GM23338 (cell line): ENCODE results near the gene GSDME.

Experiments
- CTCF ChIP-seq, 2 experiments: fragments of 200-600 bp in 1 of 2; sonication (generic) in 1 of 2; conservative IDR thresholded peaks; 2 replicates each; pipeline versions ENCODE4 v1.5.1 to v1.6.1; 2016 to 2017; ENCODE audit warnings: antibody characterized with exemption in 2 of 2, low read depth in 2 of 2, mild to moderate bottlenecking in 2 of 2, moderate library complexity in 1 of 2
- EZH2 ChIP-seq: fragments of 200-600 bp; sonication (generic); IDR thresholded peaks from one replicate; pipeline ENCODE4 v1.8.0; 2017; ENCODE audit warnings: antibody characterized with exemption, mild to moderate bottlenecking, low read depth; ENCODE audit not compliant: unreplicated experiment
- POLR2AphosphoS5 ChIP-seq: IDR thresholded peaks from 2 replicates; pipeline ENCODE4 v1.6.1; 2016; ENCODE audit warnings: antibody characterized with exemption, low read depth
- REST ChIP-seq: IDR thresholded peaks from one replicate; pipeline ENCODE4 v1.6.1; 2018; ENCODE audit warnings: antibody characterized with exemption; ENCODE audit not compliant: unreplicated experiment
- ZNF114 ChIP-seq: fragments of 250-450 bp; sonication (Bioruptor Pico); IDR thresholded peaks from 2 replicates; pipeline ENCODE4 v1.5.0; 2020; ENCODE audit warnings: mild to moderate bottlenecking, moderate library complexity

GRCh38 chr7:24702755-24703154, 54.5 kb downstream of the GSDME start:
- TF ChIP-seq ZNF114 (CRISPR knock-in tag) (no peak), CTCF (conservative IDR thresholded peaks at IDR 0.05; ENCODE audit: low read depth in 2 of 2) (peak in 1 of 2 experiments; percentile 15; a peak in 2 of 4 replicates), REST (no peak), EZH2 (no peak), POLR2AphosphoS5 (no peak)
